Central memory CD4-positive, alpha-beta T cell (primary cell): ENCODE results near the gene EIF4H.
"Not testable (repeated sequence)": the region's sequence is repeated elsewhere in the genome, so short reads cannot be mapped to it uniquely, and the experiment has no call there.

Experiments
- DNase-seq: peaks from one replicate; pipeline ENCODE4 v3.0.0; 2022

The EIF4H gene

GRCh38 chr7:74176555-74176954, 2.4 kb downstream of the EIF4H start:
- DNase-seq: no peak

GRCh38 chr7:74178632-74179031, 4.5 kb downstream of the EIF4H start:
- DNase-seq: no peak

- no peak for DNase-seq
These were observed 5.9 kb downstream of the EIF4H start for GRCh38 chr7:74179935-74180604.

- no peak for DNase-seq
These were observed 6.7 kb downstream of the EIF4H start for GRCh38 chr7:74180866-74181265.

GRCh38 chr7:74181821-74182220, 7.7 kb downstream of the EIF4H start:
- DNase-seq: no peak

- DNase-seq: no peak
These were observed 8.4 kb downstream of the EIF4H start for GRCh38 chr7:74182453-74183090.

GRCh38 chr7:74183142-74183541, 9.0 kb downstream of the EIF4H start:
- no peak for DNase-seq

- no peak for DNase-seq
These were observed 9.7 kb downstream of the EIF4H start for GRCh38 chr7:74183653-74184450.

GRCh38 chr7:74185016-74185415, 10.9 kb downstream of the EIF4H start:
- DNase-seq: no peak

GRCh38 chr7:74185636-74186035, 11.5 kb downstream of the EIF4H start:
- DNase-seq: no peak

- no peak for DNase-seq
These were observed 13.9 kb downstream of the EIF4H start for GRCh38 chr7:74187915-74188675.

- DNase-seq: no peak
These were observed 16.1 kb downstream of the EIF4H start for GRCh38 chr7:74190259-74190658.

- DNase-seq: no peak
These were observed 17.1 kb downstream of the EIF4H start for GRCh38 chr7:74191231-74191630.

- no peak for DNase-seq
These were observed 18.9 kb downstream of the EIF4H start for GRCh38 chr7:74193054-74193453.

- DNase-seq: no peak
These were observed 19.8 kb downstream of the EIF4H start for GRCh38 chr7:74193913-74194312.

- DNase-seq: no peak
These were observed 20.5 kb downstream of the EIF4H start for GRCh38 chr7:74194686-74195085.

GRCh38 chr7:74195139-74195860, 21.1 kb downstream of the EIF4H start:
- DNase-seq: not testable (repeated sequence)

- not testable (repeated sequence) for DNase-seq
These were observed 22.0 kb downstream of the EIF4H start for GRCh38 chr7:74195968-74196654.

- DNase-seq: no peak
These were observed 23.4 kb downstream of the EIF4H start for GRCh38 chr7:74197449-74198124.

GRCh38 chr7:74199551-74200355, 25.6 kb downstream of the EIF4H start:
- DNase-seq: no peak
